Gastroesophageal sphincter (tissue), 3 donors: ENCODE data around the gene PARP16.

ENCODE experiments used
- CTCF ChIP-seq, 4 experiments: fragments of 200-600 bp in 2 of 4; fragments of 450-650 bp in 2 of 4; sonication (generic) in 1 of 4; IDR thresholded peaks; one replicate each; pipeline ENCODE4 v1.5.1; 2017 to 2019; ENCODE audit warnings: antibody characterized with exemption in 4 of 4, mild to moderate bottlenecking in 2 of 4, moderate library complexity in 2 of 4
- POLR2A ChIP-seq, 2 donors: fragments of 450-650 bp; IDR thresholded peaks; one replicate each; pipeline ENCODE4 v1.6.1; 2017; ENCODE audit warnings: antibody characterized with exemption in 2 of 2, mild to moderate bottlenecking in 2 of 2, moderate library complexity in 1 of 2
- POLR2AphosphoS5 ChIP-seq: sonication (generic); formaldehyde crosslinking; IDR thresholded peaks from one replicate; pipeline ENCODE4 v1.6.1; 2017; ENCODE audit warnings: antibody characterized with exemption

GRCh38 chr15:65302061-65302460 lies 15.4 kb upstream of the PARP16 start:
- TF ChIP-seq CTCF (IDR thresholded peaks at IDR 0.05) = no peak
- TF ChIP-seq POLR2AphosphoS5 = no peak
- no peak for TF ChIP-seq POLR2A (IDR thresholded peaks at IDR 0.05)
